Fibroblast of lung (primary cell): ENCODE data around the gene UBR4. TPM values are rescaled to one million over a fixed set of nuclear protein-coding genes. Genes with fewer than 3 reads are reported as not detected.

Experiments
- DNase-seq, 2 donors: peaks; one replicate each; pipeline versions ENCODE4 v3.0.0 to v3.0.0-alpha.2; 2010; ENCODE audit warnings: low read depth in 2 of 2
- H2AFZ ChIP-seq: 2 replicates; pipeline ENCODE4 v1.5.1; 2012; ENCODE audit warnings: low read length, control low read depth, inconsistent platforms
- H3K27ac ChIP-seq: 2 replicates; pipeline ENCODE4 v1.5.1; 2011; ENCODE audit warnings: low read length, control low read depth; ENCODE audit not compliant: insufficient read depth
- H3K27me3 ChIP-seq: 2 replicates; pipeline ENCODE4 v1.5.1; 2011; ENCODE audit warnings: mild to moderate bottlenecking, low read length; ENCODE audit not compliant: control insufficient read depth, insufficient read depth
- H3K36me3 ChIP-seq: 2 replicates; pipeline ENCODE4 v1.5.1; 2011; ENCODE audit warnings: low read length; ENCODE audit not compliant: control insufficient read depth, insufficient read depth
- H3K4me1 ChIP-seq: 2 replicates; pipeline ENCODE4 v1.5.1; 2011; ENCODE audit warnings: low read length; ENCODE audit not compliant: control insufficient read depth, insufficient read depth; ENCODE audit errors: extremely low read depth
- H3K4me2 ChIP-seq: 2 replicates; pipeline ENCODE4 v1.5.1; 2011; ENCODE audit warnings: low read length, control low read depth; ENCODE audit not compliant: insufficient read depth; ENCODE audit errors: extremely low read depth
- H3K4me3 ChIP-seq, 4 experiments: fragments of 200-600 bp in 1 of 4; sonication (generic) in 1 of 4; replicated peaks in 1 of 4; 2 replicates each; pipeline ENCODE4 v1.5.1; 2011 to 2016; ENCODE audit warnings: low read length in 4 of 4, low read depth in 3 of 4, mild to moderate bottlenecking in 3 of 4, control low read depth in 2 of 4, inconsistent platforms in 1 of 4, mixed read lengths in 1 of 4; ENCODE audit not compliant: insufficient read depth in 1 of 4; ENCODE audit errors: control extremely low read depth in 1 of 4
- H3K79me2 ChIP-seq: 2 replicates; pipeline ENCODE4 v1.5.1; 2012; ENCODE audit warnings: mild to moderate bottlenecking, low read length, inconsistent platforms; ENCODE audit not compliant: control insufficient read depth, insufficient read depth
- H3K9ac ChIP-seq: 2 replicates; pipeline ENCODE4 v1.5.1; 2011; ENCODE audit warnings: mild to moderate bottlenecking, low read length, control low read depth; ENCODE audit not compliant: insufficient read depth
- H3K9me3 ChIP-seq: 2 replicates; pipeline ENCODE4 v1.5.1; 2012; ENCODE audit warnings: low read depth, low read length; ENCODE audit not compliant: control insufficient read depth, insufficient read depth
- H4K20me1 ChIP-seq: 2 replicates; pipeline ENCODE4 v1.5.1; 2011; ENCODE audit warnings: low read length; ENCODE audit not compliant: control insufficient read depth, insufficient read depth; ENCODE audit errors: extremely low read depth
- EZH2 ChIP-seq: IDR thresholded peaks from 2 replicates; pipeline ENCODE4 v1.5.1; 2012; ENCODE audit warnings: low read length, control low read depth, mild to moderate bottlenecking; ENCODE audit errors: missing control alignments
- polyA plus RNA-seq, 2 donors: library from polyadenylated mRNA; depleted of rRNA in 1 of 2; stranded (reverse) in 1 of 2; unstranded in 1 of 2; fragments of >200 nt; gene quantifications; 2 replicates each; pipeline ENCODE4 v1.2.1, GENCODE V29; 2011 to 2012; ENCODE audit warnings: missing spikeins in 1 of 2
- total RNA-seq: library from RNA; depleted of rRNA; stranded (reverse); fragments of >200 nt; gene quantifications from 2 replicates; pipeline ENCODE4 v1.2.1, GENCODE V29; 2014
- TF ChIP-seq, protein P1 (sequence below), 2 donors: IDR thresholded peaks in 1 of 2; conservative IDR thresholded peaks in 1 of 2; 1 replicate in 1 of 2; 2 replicates in 1 of 2; pipeline ENCODE4 v1.5.1; 2011 to 2012; ENCODE audit warnings: low read length in 2 of 2, control low read depth in 1 of 2, inconsistent platforms in 1 of 2, low read depth in 1 of 2, mild to moderate bottlenecking in 1 of 2

UBR4 gene
- total and polyA plus RNA-seq, 2 donors (not counting 1 experiment from before 2014, with no cell fraction given): 32.0 to 164 TPM

DNA sequence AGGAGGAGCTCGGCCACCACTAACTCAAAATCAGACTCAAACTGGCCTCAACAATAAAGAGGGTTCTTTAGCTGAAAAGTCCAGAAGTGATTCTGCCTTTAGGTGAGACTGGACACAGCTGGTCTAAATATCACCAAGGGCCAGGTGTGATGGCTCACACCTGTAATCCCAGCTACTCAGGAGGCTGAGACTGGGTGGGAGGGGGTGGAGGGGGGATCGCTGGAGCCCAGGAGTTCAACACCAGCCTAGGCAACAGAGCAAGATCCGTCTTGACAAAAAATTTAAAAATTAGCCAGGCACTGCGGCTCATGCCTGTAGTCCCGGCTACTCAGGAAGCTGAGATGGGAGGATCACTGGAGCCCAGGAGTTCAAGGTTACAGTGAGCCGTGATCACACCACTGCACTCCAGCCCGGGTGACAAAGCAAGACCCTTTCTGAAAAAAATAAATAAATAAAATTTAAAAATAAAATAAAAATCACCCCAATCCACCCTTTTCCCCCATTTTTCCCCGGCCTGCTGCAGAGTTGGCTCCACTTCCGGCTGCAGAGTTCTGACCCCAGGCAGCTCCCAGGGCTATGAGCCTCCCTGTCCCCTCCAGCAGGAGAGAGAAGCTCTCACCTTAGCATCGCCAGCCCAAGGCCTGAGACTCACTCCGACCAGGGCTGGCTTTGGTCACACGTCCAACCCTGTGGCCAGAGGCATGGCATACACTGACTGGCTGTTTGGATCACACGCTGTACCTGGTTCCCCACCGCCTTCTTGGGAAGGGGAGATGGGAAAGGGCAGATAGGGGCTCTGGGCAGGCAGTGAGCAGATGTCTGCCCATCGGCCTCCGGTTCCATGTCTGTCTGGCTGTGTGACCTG is 166.3 kb downstream of the UBR4 start:
- Histone ChIP-seq H2AFZ (no peak overlapping the region), H4K20me1 (no peaks in the 10 kb centered on the region), H3K4me1 (no peaks in the 10 kb centered on the region), H3K4me3 (no peak overlapping the region), H3K27ac (no peak overlapping the region), H3K27me3 (peaks cover 23% of the 10 kb centered on the region), H3K9me3 (no peaks in the 10 kb centered on the region), H3K36me3 (no peaks in the 10 kb centered on the region), H3K79me2 (no peaks in the 10 kb centered on the region), H3K4me2 (no peak overlapping the region), H3K9ac (no peak overlapping the region)
- no peak for DNase-seq
- TF ChIP-seq, protein P1, sequence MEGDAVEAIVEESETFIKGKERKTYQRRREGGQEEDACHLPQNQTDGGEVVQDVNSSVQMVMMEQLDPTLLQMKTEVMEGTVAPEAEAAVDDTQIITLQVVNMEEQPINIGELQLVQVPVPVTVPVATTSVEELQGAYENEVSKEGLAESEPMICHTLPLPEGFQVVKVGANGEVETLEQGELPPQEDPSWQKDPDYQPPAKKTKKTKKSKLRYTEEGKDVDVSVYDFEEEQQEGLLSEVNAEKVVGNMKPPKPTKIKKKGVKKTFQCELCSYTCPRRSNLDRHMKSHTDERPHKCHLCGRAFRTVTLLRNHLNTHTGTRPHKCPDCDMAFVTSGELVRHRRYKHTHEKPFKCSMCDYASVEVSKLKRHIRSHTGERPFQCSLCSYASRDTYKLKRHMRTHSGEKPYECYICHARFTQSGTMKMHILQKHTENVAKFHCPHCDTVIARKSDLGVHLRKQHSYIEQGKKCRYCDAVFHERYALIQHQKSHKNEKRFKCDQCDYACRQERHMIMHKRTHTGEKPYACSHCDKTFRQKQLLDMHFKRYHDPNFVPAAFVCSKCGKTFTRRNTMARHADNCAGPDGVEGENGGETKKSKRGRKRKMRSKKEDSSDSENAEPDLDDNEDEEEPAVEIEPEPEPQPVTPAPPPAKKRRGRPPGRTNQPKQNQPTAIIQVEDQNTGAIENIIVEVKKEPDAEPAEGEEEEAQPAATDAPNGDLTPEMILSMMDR (conservative IDR thresholded peaks at IDR 0.05 in 1 of 2, IDR thresholded peaks at IDR 0.05 in 1 of 2; ENCODE audit: low read depth in 1 of 2, low read length in 2 of 2): no peak
- no peak for TF ChIP-seq EZH2

DNA sequence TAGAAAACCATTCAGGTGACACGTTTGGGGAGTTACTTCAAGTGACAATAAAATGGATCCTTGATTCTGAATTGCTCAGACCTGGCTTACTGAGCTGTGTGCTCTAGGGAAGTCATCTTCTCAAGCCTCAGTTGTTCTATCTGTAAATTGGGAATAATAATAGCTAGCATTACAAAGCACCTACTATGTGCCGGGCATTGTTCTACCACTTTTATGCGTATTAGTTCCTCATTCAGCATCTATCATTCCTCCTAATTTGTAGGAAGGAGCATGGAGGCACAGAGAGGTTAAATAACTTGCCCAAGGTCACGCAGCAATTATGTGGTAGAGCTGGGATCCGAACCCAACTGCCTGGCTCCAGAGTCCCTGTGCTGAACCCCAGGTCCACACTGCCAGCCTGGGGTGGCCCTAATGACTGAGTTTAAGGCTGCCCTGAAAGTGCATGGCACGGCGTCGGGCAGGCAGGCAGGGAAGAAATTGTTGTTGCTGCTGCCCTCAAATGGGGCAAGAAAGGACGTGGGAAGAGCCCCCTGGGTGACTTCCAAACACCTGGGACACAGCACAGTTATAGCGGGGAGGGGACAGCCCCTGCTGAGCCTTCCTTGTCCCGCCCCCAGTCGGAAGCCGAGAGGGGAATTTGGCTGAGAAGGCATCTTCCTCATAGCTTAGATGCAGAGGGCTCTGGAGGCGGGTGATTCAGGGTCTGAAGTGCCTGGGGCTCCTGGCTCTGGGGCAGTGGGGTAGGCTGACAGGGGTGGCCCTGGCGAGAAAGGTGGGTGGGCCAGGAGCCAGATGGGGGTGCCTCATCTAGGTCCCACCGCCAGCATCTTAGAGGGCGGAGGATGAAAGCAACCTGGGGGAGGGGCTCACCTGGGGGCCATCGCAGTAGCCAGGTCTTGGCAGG is 167.1 kb downstream of the UBR4 start:
- no peak overlapping the region for H2AFZ ChIP-seq
- peaks cover 26% of the 10 kb centered on the region for H3K27me3 ChIP-seq
- H3K4me1 ChIP-seq: no peaks in the 10 kb centered on the region
- TF ChIP-seq, protein P1 (conservative IDR thresholded peaks at IDR 0.05 in 1 of 2, IDR thresholded peaks at IDR 0.05 in 1 of 2; ENCODE audit: low read depth in 1 of 2, low read length in 2 of 2): no peak
- no peak for TF ChIP-seq EZH2
- DNase-seq: peak in 1 of 2 donors; percentile 40
- no peaks in the 10 kb centered on the region for H4K20me1 ChIP-seq
- H3K27ac ChIP-seq: no peak overlapping the region
- H3K36me3 ChIP-seq: no peaks in the 10 kb centered on the region
- no peaks in the 10 kb centered on the region for H3K79me2 ChIP-seq
- H3K9ac ChIP-seq: no peak overlapping the region
- no peaks in the 10 kb centered on the region for H3K9me3 ChIP-seq
- no peak overlapping the region for H3K4me2 ChIP-seq
- no peak overlapping the region for H3K4me3 ChIP-seq
